ENCODE data around the gene GLYATL3.
"Not testable (repeated sequence)": the region's sequence is repeated elsewhere in the genome, so short reads cannot be mapped to it uniquely, and the experiment has no call there.

GLYATL3 gene

DNA sequence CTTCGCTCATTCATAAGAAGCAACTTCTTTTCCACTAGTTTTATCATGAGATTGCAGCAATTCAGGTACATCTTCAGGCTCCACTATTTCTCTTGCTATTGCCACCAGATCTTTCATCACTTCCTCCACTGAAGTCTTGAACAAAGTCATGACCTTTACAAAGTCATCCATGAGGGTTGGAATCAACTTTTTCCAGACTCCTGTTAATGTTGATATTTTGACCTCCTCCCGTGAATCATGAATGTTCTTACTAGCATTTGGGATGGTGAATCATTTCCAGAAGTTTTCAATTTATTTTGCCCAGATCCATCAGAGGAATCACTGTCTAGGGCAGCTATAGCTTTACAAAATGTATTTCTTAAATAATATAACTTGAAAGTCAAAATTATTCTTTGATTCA is 35.0 kb upstream of the GLYATL3 start (continued):
- TF ChIP-seq ZNF70 (CRISPR knock-in tag; IDR thresholded peaks at IDR 0.05) = no peak

DNA sequence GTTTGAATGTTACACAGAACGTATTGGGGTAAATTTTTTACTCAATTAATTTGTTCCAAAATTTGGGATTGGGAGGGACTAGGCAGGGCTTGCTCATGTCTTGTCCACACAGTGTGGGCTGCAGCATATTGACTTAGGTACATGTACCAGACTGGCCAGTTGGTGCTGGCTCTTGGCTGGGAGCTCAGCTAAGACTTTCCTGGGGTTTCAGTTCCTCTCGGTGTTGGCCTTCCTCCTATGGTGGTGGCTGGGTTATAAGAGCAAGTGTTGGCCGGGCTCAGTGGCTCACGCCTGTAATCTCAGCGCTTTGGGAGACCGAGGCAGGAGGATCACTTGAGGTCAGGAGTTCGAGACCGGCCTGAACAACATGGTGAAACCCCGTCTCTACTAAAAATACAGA is 31.7 kb upstream of the GLYATL3 start:
- no peak for ATAC-seq

DNA sequence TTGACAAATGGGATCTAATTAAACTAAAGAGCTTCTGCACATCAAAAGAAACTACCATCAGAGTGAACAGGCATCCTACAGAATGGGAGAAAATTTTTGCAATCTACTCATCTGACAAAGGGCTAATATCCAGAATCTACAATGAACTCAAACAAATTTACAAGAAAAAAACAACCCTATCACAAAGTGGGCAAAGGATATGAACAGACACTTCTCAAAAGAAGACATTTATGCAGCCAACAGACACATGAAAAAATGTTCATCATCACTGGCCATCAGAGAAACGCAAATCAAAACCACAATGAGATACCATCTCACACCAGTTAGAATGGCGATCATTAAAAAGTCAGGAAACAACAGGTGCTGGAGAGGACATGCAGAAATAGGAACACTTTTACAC is 23.2 kb upstream of the GLYATL3 start:
- not testable (repeated sequence) for ATAC-seq

More for the DNA sequence above, 31.7 kb upstream of the GLYATL3 start:
- TF ChIP-seq RARB (CRISPR knock-in tag; IDR thresholded peaks at IDR 0.05) = no peak

DNA sequence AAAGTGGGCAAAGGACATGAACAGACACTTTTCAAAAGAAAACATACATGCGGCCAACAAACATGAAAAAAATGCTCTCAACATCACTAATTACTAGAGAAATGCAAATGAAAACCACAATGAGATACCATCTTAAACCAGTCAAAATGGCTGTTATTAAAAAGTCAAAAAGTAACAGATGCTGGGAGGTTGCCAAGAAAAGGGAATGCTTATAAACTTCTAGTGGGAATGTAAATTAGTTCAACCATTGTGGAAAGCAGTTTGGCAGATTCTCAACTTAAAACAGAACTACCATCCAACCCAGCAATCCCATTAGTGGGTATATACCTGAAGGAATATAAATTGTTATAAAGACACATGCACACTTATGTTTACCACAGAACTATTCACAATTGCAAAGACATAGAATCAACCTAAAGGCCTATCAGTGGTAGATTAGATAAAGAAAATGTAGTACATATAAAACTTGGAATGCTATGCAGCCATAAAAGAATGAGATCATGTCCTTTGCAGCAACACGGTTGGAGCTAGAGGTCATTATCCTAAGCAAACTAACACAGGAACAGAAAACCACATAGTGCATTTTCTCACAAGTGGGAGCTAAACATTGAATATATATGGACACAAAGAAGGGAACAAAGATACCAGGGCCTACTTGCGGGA is 20.3 kb upstream of the GLYATL3 start:
- no peak for ATAC-seq
- TF ChIP-seq, protein P1, sequence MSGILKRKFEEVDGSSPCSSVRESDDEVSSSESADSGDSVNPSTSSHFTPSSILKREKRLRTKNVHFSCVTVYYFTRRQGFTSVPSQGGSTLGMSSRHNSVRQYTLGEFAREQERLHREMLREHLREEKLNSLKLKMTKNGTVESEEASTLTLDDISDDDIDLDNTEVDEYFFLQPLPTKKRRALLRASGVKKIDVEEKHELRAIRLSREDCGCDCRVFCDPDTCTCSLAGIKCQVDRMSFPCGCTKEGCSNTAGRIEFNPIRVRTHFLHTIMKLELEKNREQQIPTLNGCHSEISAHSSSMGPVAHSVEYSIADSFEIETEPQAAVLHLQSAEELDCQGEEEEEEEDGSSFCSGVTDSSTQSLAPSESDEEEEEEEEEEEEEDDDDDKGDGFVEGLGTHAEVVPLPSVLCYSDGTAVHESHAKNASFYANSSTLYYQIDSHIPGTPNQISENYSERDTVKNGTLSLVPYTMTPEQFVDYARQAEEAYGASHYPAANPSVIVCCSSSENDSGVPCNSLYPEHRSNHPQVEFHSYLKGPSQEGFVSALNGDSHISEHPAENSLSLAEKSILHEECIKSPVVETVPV (CRISPR knock-in tag; IDR thresholded peaks at IDR 0.05) = no peak

DNA sequence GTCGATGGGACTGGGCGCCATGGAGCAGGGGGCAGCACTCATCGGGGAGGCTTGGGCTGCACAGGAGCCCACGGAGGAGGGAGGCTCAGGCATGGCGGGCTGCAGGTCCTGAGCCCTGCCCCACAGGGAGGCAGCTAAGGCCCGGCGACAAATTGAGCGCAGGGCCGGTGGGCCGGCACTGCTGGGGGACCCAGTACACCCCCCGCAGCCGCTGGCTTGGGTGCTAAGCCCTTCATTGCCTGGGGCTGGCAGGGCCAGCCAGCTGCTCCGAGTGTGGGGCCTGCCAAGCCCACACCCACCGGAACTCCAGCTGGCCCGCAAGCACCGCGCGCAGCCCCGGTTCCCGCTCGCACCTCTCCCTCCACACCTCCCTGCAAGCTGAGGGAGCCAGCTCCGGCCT is 17.9 kb upstream of the GLYATL3 start:
- not testable (repeated sequence) for ATAC-seq

DNA sequence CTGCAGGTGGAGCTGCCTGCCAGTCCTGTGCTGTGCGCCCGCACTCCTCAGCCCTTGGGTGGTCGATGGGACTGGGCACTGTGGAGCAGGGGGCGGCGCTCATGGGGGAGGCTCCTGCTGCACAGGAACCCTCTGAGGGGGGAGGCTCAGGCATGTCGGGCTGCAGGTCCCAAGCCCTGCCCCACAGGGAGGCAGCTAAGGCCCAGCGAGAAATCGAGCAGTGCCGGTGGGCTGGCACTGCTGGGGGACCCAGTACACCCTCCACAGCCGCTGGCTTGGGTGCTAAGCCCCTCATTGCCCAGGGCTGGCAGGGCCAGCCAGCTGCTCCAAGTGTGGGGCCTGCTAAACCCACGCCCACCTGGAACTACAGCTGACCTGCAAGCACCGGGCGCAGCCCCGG is 16.3 kb upstream of the GLYATL3 start:
- not testable (repeated sequence) for ATAC-seq

DNA sequence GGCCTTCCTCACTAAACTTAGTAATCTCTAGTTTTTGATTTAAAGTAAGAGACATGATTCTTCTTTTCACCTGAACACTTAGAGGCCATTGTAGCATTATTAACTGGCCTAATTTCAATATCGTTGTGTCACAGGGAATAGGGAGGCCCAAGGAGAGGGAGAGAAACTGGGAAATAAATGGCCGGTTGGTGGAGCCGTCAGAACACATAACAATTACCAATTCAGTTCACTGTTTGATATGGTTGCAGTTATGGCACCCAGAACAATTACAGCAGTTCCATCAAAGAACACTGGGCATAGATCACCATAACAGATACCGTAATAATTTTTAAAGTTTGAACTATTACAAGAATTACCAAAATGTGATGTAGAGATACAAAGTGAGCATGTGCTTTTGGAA is 9.1 kb upstream of the GLYATL3 start:
- TF ChIP-seq SNAI2 (CRISPR knock-in tag; IDR thresholded peaks at IDR 0.05) = no peak
- TF ChIP-seq ZNF70 (CRISPR knock-in tag; IDR thresholded peaks at IDR 0.05) = no peak
- no peak for TF ChIP-seq PPARA (CRISPR knock-in tag; IDR thresholded peaks at IDR 0.05; ENCODE audit: borderline replicate concordance)
- no peak for TF ChIP-seq ARNTL (CRISPR knock-in tag; IDR thresholded peaks at IDR 0.05; ENCODE audit: borderline replicate concordance, low read depth)
- TF ChIP-seq ZNF8 (CRISPR knock-in tag; IDR thresholded peaks at IDR 0.05) = no peak
- TF ChIP-seq, protein P2, sequence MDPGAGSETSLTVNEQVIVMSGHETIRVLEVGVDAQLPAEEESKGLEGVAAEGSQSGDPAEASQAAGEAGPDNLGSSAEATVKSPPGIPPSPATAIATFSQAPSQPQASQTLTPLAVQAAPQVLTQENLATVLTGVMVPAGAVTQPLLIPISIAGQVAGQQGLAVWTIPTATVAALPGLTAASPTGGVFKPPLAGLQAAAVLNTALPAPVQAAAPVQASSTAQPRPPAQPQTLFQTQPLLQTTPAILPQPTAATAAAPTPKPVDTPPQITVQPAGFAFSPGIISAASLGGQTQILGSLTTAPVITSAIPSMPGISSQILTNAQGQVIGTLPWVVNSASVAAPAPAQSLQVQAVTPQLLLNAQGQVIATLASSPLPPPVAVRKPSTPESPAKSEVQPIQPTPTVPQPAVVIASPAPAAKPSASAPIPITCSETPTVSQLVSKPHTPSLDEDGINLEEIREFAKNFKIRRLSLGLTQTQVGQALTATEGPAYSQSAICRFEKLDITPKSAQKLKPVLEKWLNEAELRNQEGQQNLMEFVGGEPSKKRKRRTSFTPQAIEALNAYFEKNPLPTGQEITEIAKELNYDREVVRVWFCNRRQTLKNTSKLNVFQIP (CRISPR knock-in tag; IDR thresholded peaks at IDR 0.05; ENCODE audit: borderline replicate concordance, low read depth) = no peak
- no peak for TF ChIP-seq RARB (CRISPR knock-in tag; IDR thresholded peaks at IDR 0.05)
- TF ChIP-seq ZFP3 (CRISPR knock-in tag; IDR thresholded peaks at IDR 0.05) = no peak
- no peak for TF ChIP-seq BACH2 (CRISPR knock-in tag; IDR thresholded peaks at IDR 0.05; ENCODE audit: borderline replicate concordance)
- TF ChIP-seq ZFP30 (CRISPR knock-in tag; IDR thresholded peaks at IDR 0.05) = no peak
- no peak for TF ChIP-seq ESRRG (CRISPR knock-in tag; IDR thresholded peaks at IDR 0.05)
- TF ChIP-seq, protein P1 (CRISPR knock-in tag; IDR thresholded peaks at IDR 0.05) = no peak
- TF ChIP-seq ISL1 (CRISPR knock-in tag; IDR thresholded peaks at IDR 0.05) = no peak
- TF ChIP-seq, protein P3, sequence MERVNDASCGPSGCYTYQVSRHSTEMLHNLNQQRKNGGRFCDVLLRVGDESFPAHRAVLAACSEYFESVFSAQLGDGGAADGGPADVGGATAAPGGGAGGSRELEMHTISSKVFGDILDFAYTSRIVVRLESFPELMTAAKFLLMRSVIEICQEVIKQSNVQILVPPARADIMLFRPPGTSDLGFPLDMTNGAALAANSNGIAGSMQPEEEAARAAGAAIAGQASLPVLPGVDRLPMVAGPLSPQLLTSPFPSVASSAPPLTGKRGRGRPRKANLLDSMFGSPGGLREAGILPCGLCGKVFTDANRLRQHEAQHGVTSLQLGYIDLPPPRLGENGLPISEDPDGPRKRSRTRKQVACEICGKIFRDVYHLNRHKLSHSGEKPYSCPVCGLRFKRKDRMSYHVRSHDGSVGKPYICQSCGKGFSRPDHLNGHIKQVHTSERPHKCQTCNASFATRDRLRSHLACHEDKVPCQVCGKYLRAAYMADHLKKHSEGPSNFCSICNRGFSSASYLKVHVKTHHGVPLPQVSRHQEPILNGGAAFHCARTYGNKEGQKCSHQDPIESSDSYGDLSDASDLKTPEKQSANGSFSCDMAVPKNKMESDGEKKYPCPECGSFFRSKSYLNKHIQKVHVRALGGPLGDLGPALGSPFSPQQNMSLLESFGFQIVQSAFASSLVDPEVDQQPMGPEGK (CRISPR knock-in tag; IDR thresholded peaks at IDR 0.05; ENCODE audit: borderline replicate concordance) = no peak
- ATAC-seq = no peak

DNA sequence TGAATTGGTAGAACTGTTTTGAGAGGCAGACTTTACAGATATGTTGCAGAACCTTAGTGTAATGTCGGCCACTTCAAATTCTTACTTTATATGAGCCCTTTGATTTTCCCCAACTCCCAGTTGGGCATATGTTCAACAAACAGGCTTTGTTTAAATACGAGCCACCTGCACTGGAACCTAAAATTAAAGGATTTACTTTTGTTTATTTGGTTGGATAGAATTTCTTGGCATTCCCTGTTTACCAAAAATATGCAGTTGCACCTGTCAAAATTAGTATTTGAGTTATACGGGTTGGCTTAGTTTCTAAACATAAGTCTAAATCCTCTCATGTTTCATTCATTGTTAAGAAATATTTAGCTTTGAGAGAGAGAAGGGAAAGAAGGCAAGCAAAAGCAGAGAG is 2.4 kb upstream of the GLYATL3 start:
- ATAC-seq = no peak
- TF ChIP-seq BACH2 (CRISPR knock-in tag; IDR thresholded peaks at IDR 0.05; ENCODE audit: borderline replicate concordance) (no peak), ZFP3 (CRISPR knock-in tag; IDR thresholded peaks at IDR 0.05) (no peak), ARNTL (CRISPR knock-in tag; IDR thresholded peaks at IDR 0.05; ENCODE audit: borderline replicate concordance, low read depth) (no peak), ESRRG (CRISPR knock-in tag; IDR thresholded peaks at IDR 0.05) (no peak), SNAI2 (CRISPR knock-in tag; IDR thresholded peaks at IDR 0.05) (no peak), TOX (CRISPR knock-in tag; IDR thresholded peaks at IDR 0.05; ENCODE audit: borderline replicate concordance) (no peak), RARB (CRISPR knock-in tag; IDR thresholded peaks at IDR 0.05) (no peak), TCF4 (CRISPR knock-in tag; IDR thresholded peaks at IDR 0.05; ENCODE audit: borderline replicate concordance) (no peak)
- TF ChIP-seq, protein P2 (CRISPR knock-in tag; IDR thresholded peaks at IDR 0.05; ENCODE audit: borderline replicate concordance, low read depth) = no peak
- TF ChIP-seq, protein P4, sequence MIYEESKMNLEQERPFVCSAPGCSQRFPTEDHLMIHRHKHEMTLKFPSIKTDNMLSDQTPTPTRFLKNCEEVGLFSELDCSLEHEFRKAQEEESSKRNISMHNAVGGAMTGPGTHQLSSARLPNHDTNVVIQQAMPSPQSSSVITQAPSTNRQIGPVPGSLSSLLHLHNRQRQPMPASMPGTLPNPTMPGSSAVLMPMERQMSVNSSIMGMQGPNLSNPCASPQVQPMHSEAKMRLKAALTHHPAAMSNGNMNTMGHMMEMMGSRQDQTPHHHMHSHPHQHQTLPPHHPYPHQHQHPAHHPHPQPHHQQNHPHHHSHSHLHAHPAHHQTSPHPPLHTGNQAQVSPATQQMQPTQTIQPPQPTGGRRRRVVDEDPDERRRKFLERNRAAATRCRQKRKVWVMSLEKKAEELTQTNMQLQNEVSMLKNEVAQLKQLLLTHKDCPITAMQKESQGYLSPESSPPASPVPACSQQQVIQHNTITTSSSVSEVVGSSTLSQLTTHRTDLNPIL (CRISPR knock-in tag; IDR thresholded peaks at IDR 0.05; ENCODE audit: low read depth) = no peak
- TF ChIP-seq, protein P1 (CRISPR knock-in tag; IDR thresholded peaks at IDR 0.05) = no peak

All from SK-N-SH treated with all-trans-retinoic acid at 6 μM for 48 hours (cell line).